NCI-H146 treated with DMSO at 0.1 percent for 48 hours (cell line): ENCODE data around the gene NPFFR2.
"Not testable (repeated sequence)": the region's sequence is repeated elsewhere in the genome, so short reads cannot be mapped to it uniquely, and the experiment has no call there.

Experiments
- DNase-seq: peaks from one replicate; lab custom pipeline; 2025; ENCODE audit not compliant: unreplicated experiment; lab: John Stamatoyannopoulos, UW

NPFFR2 gene

DNA sequence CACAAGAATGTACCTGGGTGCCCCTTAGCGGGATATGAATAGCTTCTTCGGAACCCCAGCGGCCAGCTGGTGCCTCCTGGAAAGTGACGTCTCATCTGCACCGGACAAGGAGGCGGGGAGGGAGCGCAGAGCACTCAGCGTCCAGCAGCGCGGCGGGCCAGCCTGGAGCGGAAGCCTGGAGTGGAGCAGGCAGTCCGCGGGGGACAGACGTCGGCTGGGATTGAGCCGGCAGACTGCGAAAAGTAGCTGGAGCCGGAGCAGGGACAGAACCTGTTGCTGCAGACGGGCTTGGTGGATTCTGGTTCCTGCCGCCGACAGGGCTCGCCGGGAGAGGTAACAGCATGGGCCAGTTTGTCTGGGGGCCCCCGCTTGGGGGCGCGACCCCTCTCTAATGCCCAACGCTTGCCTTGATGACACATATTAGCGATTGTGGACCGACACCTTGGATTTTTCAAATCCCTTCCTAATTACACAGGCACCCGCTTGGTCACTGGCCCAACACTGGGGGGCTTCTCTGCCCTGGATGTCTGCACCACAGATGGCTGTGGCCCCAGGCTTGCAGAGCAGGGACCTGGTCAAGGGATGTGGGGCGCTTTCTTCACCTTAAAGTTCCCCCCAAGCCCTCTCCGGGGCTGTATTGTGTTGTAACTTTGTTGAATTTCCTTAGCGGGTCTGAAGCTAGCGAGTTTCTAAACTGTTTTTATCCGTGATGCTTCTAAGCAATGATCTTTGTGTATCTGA is at the start of gene NPFFR2:
Gene NPFFR2 (plus strand): TSS at position 133 of the 741 bp plus-strand sequence. CDS start 96,592 bp downstream, outside the sequence.
- no peak for DNase-seq

DNA sequence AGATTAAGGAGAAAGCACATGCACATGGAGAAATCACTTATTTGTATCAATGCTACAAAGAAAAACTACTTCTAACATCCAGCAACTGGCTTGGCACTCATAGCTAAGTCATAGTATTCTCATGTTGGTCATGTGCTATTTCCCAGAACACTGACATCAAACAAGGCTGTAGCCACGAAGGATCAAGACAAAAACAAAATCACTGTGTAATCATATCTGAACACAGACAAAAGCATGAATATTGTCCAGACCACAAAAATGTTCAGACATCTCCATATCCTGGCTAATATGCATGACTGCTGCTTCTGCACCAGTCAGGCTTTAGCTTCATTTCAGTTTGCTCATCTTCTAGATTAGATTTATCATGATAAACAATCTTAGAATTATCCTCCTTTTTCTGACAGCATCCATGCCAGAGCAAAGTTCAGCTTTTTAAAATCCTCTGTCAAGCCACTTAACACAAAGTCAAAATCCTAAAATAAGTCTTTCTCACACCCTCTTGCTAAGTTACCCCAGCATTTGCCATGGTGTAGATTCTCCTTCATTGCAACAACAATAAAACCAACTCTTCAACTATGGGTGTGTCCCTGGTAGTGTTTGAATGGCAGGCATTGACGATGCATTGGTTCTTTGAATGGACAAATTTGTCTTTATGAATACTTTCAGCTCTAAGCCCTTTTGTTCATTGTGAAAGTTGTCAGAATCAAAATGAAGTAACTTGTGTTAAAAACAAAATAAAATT is 39.1 kb upstream of the NPFFR2 start:
- DNase-seq: no peak

DNA sequence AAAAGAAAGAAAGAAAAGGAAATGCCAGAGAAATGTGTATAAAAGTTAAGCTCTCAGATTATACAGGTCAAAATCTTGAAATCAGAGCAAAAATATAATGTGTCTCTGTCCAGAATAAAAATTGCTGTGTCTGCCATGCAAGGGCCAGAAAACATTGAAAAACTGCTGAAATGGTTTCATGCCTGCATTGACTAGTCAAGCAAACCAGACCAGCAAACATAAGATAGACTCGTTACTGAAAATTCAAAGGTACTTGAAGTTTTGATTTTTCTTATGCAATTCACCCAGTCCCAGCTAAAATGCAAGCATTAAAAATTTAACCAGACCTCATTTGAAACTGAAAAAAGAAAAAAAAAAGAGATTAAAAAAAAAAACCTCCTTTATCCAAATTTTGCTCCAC is 37.2 kb upstream of the NPFFR2 start:
- DNase-seq: no peak

DNA sequence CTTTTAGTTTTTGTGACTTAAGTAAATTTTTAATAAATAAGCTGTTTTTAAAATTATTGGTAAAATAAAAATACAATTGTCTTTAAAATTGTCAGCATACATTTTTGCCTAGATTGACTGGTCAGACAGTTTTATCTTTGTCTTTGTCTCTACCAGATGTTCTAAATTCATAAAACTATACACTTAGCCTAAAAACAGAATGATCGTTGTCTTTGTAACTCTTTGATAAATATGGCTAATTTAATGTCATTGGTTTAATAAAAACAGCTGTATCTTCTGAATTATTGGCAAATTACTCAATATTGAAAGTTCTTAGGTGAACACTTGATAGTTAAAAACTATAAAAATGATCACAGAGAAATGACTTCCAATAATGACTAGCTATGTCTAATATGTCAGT is 36.5 kb upstream of the NPFFR2 start:
- no peak for DNase-seq

DNA sequence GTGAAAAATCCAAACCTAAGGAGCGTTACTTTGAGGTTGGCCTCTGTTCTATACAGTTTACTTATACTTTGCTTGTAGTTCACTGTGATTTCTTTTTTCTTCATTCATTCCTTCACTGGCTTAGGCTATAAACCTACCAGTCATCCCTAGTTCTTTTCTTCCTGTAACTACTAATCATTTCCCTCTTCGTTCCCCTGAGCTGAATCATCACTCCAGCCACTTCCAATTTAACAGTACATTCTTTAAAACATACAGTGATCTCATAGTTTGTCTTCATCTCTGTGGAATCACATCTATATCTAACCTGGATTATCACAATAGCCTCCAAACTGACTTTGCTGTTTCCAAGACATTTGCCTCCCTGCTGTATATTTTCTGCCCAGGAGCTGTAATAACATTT is 25.2 kb upstream of the NPFFR2 start:
- no peak for DNase-seq

DNA sequence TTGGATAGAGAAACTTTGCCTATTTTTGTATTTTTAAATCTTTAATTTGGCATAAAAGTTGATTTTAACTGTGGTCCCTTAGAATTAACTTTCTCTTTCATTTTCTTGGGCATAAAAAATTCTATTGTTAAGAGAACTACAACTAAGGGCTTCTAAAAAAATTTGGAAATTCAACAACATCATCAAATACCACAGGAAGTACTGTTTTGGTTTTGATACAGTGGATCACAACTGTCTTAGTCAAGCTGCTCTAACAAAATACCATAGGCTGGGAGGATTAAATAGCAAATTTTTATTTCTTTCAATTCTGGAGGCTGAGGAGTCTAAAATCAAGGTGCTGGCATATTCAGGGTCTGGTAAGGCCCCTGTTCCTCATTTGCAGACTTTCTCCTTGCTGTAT is 19.9 kb upstream of the NPFFR2 start:
- DNase-seq: no peak

DNA sequence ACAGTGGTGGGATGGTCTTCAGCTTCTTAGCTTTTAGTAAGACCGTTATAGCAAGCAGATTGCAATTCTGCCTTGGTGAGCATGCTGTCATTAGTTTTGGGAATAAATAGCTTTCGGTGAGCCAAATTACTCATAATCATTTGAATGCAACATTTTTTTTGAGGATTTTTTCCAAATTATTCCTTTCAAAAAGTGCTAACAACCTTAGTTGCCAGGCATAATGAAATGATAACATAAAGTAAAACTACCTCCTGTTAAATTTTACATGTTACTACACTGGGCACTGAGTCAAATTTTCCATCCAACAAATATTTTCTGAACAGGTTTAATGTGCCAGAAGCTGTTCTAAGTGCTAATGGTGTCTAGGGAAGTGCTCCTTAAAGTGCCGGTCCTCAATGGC is 15.8 kb upstream of the NPFFR2 start:
- no peak for DNase-seq

DNA sequence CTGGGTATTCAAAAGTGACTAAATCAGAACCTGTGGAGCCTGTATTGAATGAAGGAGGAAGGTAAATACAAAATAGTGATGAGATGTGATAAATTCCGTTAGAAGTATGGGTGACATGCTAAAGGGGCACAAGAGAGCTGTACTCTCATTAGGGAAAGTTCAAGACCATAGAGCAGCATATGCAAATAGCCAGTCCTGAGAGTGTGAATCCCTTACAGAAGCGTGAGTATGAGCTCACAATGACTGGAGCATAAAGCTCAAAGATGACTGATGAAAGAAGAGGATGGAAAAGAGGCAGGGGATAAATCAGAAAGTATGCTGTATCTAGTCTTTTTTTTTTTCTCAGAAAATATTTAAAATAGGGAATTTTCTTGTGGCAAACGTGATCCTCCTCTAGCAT is 12.1 kb upstream of the NPFFR2 start:
- no peak for DNase-seq

DNA sequence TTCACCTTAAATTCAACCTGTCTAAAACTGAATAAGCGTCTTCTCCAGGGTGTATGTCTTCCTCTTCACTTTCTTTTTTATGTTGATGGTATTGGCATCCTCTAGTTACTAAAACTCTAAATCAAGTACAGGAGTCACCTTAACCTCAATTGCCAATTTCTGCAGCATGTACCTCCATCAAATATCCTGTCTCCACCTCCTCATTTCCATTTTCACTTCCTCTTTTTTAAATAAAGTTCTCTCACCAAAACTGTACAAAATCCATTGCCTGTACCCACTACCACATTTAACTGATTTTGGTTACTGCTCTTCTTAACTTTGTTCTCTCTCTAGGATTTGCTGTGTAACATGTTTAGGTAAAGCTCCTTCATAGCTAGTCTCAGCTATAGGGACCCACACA is 9.2 kb upstream of the NPFFR2 start:
- no peak for DNase-seq

DNA sequence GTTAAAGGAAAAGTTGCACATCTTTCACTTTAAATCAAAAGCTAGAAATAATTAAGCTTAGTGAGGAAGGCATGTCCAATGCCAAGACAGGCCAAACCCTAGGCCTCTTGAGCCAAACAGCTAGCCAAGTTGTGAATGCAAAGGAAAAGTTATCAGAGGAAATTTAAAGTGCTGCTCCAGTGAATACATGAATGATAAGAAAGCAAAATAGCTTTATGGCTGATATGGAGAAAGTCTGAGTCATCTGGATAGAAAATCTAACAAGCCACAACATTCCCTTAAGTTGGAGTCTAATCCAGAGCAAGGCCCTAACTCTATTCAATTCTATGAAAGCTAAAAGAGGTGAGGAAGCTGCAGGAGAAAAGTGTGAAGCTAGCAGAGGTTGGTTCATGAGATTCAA is 23.8 kb downstream of the NPFFR2 start:
- DNase-seq: no peak

DNA sequence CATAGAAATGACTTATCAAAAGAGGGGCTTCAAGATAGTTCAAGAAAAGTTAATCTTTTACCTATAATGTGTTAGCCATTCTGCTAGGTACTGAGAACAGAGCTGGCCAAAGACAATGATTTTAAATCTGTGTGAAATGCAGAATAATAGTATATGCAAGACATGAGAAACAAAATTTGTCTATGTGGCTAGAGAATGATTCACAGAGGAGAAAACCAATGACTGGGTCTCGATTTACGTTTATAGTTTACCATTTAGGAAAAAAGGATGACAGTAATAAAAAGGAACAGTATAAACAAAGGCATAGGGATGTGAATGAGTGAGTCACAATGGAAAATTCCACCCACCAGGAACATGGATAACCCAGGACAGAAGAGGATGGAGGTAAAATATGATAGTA is 31.9 kb downstream of the NPFFR2 start:
- DNase-seq: no peak

DNA sequence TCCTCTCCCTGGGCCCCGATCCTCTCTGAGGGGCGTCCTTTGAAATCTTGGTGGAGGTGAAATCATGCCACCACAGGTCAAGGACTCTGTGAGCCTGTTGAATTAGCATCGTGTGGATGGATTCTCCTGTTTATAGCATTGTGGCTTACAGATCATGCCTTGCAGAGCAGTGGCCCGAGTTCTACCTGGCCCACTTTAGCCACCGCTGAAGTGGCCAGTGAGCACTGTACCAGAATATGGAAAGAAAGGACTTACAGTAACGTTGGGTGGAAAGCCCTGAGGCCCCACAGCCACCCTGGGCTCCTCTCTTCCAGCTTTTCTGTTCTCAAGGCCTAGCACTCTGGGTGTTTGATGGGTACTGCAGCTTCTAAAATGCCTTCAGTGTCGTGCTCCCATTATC is 35.3 kb downstream of the NPFFR2 start:
- no peak for DNase-seq

DNA sequence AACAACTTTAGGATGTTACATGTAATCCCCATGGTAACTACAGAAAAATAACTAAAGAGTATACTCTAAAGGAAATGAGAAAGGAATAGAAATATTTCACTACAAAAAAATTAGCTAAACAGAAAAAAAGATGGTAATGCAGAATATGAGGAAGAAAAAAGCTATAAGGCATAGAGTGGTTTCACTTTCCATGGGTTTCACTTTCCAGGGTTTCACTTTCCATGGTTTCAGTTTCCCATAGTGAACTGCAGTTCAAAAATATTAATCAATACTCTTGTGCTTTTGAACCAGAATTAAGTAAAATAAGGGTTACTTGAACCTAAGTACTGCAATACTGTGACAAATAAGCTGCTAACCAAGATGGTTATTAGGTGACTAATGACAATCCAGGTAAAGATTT is 42.0 kb downstream of the NPFFR2 start:
- no peak for DNase-seq

DNA sequence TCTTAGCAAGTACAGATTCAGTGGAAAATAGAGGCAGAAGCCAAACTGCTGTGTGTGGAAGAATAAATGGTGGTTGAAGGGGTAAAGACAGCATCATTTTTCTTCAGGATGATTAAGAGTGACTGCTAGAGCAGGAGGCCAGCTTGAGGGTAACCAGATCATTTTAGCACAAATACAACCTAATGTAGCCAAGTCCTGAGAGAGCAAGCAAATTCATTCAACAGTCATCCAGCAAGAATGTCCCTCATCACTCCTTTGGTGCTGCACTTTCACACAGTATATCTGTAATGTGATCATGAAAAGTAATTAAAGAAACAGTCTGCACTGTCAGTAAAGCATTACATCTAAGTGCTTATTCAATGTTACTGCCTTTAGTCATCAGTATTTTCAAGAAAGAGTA is 44.8 kb downstream of the NPFFR2 start:
- no peak for DNase-seq

DNA sequence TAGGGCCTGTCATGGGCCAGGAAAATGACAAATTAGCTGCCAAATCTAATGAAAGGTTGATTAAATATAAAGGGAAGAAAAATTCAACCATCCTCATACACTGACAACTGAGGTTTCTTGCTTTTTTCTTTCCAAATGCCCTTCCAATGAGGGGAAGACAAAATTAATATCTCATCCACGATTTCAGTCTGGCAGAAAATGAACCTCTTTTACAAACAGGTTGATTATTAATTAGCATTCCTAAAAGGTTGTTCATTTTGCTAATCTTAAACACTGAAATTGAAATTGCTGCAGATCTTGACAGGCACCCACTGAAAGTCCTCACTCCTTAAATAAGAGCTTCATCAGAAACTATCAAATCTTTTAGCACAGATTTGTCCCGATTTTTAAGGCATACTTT is 45.5 kb downstream of the NPFFR2 start:
- no peak for DNase-seq

DNA sequence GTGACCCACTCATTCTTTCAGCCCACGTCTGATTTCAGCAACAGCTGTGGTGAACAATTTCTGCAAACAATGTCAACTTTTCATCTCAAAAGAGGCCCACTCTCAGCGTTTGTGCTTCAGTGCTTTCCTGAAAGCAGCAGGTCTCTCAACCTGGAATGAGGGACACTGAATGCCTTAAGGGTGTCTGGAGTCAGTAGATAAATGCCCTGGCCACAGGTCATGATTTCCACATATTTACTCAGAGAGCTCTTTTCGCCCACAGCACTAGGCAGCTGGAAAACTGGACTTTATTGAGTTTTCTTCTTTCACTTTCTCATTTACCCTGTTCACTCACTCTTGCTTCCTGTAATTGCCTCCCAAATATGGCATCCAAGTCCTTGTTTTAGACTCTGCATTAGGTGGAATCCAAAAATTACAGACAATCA is 52.8 kb downstream of the NPFFR2 start:
- DNase-seq: no peak

DNA sequence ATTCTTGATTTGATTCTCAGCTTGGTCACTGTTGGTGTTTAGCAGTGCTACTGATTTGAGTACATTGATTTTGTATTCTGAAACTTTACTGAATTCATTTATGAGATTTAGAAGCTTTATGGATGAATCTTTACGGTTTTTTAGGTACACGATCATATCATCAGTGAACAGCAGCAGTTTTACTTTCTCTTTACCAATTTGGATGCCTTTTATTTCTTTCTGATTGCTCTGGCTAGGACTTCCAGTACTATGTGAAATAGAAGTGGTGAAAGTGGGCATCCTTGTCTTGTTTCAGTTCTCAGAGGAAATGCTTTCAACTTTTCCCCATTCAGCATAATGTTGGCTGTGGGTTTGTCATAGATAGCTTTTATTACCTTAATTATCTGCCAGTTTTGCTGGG is 58.8 kb downstream of the NPFFR2 start:
- DNase-seq: not testable (repeated sequence)

DNA sequence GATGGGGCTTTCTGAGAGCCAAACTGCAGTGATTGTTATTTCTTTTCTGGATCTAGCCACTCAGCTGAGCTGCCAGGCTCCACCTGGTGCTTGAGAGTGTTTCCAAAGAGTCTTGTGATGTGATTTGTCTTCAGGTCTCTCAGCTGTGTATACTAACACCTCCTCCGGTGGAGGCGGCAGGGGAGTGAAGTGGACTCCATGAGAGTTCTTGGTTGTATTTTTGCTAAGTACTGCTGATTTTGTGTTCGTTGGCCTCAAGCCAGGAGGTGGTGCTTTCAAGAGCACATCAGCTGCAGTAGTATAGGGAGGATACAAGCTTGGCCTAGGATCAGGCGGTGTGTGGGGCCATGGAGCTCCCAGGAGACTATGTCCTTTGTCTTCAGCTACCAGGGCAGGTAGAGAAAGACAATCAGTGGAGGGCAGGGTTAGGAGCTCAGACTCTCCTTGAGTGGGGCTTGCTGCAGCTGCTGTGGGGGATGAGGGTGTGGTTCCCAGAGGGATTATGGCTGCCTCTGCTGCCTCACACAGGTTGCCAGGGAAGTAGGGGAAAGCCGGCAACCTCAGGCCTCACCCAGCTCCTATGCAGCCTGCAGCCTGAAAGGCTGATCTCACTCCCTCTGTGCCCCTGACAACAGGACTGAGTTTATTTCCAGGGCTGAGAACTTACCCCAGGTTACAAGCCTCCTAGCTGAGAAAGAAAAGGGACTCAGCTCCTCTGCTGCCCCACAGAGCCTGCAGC is 62.4 kb downstream of the NPFFR2 start:
- DNase-seq: no peak

DNA sequence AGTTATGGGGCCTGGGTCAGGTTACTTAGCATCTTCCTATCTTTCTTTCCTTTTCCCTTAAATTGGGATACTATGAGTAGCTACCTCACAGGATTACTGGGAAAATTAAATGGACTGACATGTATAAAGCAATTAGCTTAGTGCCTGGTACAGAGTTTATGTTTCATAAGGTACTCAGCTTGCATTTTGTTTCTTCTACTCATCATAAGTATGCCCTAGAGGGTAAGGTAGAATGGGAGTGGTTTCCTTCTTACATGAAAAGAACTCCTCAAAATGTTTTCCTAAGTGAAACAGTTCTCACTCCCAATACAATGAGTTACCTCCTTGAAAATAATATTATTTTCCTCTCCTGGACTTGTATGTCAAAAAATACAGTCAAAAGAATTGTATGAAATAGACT is 75.7 kb downstream of the NPFFR2 start:
- no peak for DNase-seq

DNA sequence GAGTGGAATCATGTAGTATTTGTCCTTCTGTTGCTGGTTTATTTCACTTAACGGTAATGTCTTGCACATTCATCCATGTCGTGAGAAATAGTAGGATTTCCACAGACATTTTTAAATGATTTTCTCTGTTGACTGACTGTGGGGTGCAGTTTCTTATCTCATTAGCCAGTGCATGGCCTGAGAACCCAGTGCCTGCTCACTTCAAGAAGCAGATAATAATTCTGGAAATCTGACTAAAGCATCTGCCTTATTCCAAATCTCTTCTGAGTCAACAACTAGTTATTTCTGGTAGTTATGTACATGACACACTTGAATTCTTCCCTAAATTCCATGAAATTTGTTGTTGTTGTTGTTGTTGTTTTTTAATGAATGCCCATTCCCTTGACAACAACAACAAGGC is 77.6 kb downstream of the NPFFR2 start:
- DNase-seq: no peak

DNA sequence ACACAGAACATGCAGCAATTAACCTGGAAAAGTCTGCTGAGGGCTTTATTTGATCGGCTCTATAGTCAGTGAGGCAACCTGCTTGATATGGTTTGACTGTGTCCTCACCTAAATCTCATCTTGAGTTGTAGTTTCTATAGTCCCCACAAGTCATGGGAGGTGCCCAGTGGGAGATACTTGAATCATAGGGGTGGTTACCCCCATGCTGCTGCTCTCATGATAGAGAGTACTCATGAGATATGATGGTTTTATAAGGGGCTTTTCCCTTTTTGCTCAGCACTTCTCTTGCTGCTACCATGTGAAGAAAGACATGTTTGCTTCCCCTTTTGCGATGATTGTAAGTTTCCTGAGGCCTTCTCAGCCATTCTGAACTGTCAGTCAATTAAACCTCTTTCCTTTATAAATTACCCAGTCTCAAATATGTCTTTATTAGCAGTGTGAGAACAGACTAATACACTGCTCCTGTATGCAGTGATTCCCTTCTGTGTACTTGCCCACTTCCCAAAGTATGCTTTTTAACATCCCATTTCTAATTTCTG is 78.2 kb downstream of the NPFFR2 start:
- DNase-seq: no peak

DNA sequence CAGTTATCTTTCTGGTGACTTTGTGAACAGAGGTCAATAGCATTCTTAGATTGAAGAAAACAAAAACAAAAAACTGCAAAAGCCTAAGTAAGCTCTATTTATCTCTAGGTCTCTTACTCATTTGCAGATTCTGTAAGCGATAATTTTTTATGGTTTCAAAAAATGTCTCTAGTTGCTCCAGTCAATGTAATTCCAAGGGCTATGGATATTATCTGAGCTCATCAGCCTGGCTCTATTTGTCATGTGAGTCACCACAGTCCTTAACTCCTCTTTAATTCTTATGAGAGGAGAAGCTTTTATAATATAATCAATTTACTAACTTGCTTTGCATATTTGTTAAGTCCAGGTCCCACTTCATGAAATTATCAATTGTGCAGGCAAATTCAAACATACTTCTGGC is 79.1 kb downstream of the NPFFR2 start:
- DNase-seq: no peak
